ENCODE measurements around the gene MID1IP1.

Gene MID1IP1
- 34.8 to 68.5 (median 48.0) reads per million in 4 experiments for total RNA-seq

- DNase-seq, result peak; percentile 67
Observed at GRCh38 chrX:38800981-38801845, at the start of gene MID1IP1. Gene MID1IP1, plus strand, starts transcription at chrX:38801459. Its CDS starts 3,488 bp downstream, at chrX:38804947.

GRCh38 chrX:38754102-38754790 lies 47.0 kb upstream of the MID1IP1 start:
- no peak for DNase-seq

GRCh38 chrX:38754818-38755718 lies 46.2 kb upstream of the MID1IP1 start:
- DNase-seq, result no peak

GRCh38 chrX:38760883-38761282 lies 40.4 kb upstream of the MID1IP1 start:
- DNase-seq, result no peak

GRCh38 chrX:38768079-38768478 lies 33.2 kb upstream of the MID1IP1 start:
- DNase-seq, result no peak

GRCh38 chrX:38770152-38770551 lies 31.1 kb upstream of the MID1IP1 start:
- no peak for DNase-seq

- no peak for DNase-seq
Observed at GRCh38 chrX:38774249-38774648, 27.0 kb upstream of the MID1IP1 start.

GRCh38 chrX:38796946-38797345 lies 4.3 kb upstream of the MID1IP1 start:
- no peak for DNase-seq

- no peak for DNase-seq
Observed at GRCh38 chrX:38798956-38799355, 2.3 kb upstream of the MID1IP1 start.

GRCh38 chrX:38799995-38800580 lies 1.2 kb upstream of the MID1IP1 start:
- DNase-seq, result no peak

- DNase-seq, result no peak
Observed at GRCh38 chrX:38803243-38803587, 2.0 kb downstream of the MID1IP1 start.

GRCh38 chrX:38803588-38804431 lies 2.6 kb downstream of the MID1IP1 start:
- DNase-seq, result peak; percentile 23

- DNase-seq, result no peak
Observed at GRCh38 chrX:38804432-38804681, 3.1 kb downstream of the MID1IP1 start.

- peak; percentile 2 for DNase-seq
Observed at GRCh38 chrX:38804682-38805431, 3.6 kb downstream of the MID1IP1 start.

GRCh38 chrX:38805432-38806389 lies 4.5 kb downstream of the MID1IP1 start:
- peak; percentile 20 for DNase-seq

- no peak for DNase-seq
Observed at GRCh38 chrX:38806875-38807621, 5.8 kb downstream of the MID1IP1 start.

GRCh38 chrX:38807873-38808272 lies 6.6 kb downstream of the MID1IP1 start:
- DNase-seq, result no peak

- no peak for DNase-seq
Observed at GRCh38 chrX:38811515-38812243, 10.4 kb downstream of the MID1IP1 start.

- no peak for DNase-seq
Observed at GRCh38 chrX:38816155-38816554, 14.9 kb downstream of the MID1IP1 start.
